Measurements from ENCODE around the gene SERPINB13. TPM values are rescaled to one million over a fixed set of nuclear protein-coding genes. Genes with fewer than 3 reads are reported as not detected.

SERPINB13 gene
- total RNA-seq, 2 experiments from 2014 or later: not detected

DNA sequence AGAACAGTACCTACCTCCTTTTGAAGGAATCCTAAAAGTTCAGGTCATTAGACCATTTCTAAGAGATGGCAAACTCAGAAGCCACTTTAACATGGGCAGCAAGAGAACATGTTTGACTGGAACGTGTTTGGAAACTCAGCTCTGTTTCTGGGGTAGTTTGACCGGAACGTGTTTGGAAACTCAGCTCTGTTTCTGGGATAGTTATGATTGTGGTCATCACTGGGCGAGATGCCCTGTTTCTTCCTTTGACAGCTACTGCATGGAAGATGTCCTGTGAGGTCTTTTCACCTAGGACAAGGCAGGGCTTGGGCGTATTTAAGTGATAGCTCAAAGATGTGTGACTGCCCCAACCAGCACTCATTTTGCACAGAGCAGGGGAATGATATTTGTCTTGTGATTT lies 19.9 kb upstream of the SERPINB13 start:
- Mint-ChIP-seq H3K27ac (no peak overlapping the region), H3K36me3 (ENCODE audit: low read depth) (no peaks in the 10 kb centered on the region)
- CTCF ChIA-PET: interaction anchor here (1.0 to 1.9 kb wide), 2 partner anchors 10 to 56 kb away, joined by 3 to 12 read pairs; no protein-coding TSS in a partner anchor

DNA sequence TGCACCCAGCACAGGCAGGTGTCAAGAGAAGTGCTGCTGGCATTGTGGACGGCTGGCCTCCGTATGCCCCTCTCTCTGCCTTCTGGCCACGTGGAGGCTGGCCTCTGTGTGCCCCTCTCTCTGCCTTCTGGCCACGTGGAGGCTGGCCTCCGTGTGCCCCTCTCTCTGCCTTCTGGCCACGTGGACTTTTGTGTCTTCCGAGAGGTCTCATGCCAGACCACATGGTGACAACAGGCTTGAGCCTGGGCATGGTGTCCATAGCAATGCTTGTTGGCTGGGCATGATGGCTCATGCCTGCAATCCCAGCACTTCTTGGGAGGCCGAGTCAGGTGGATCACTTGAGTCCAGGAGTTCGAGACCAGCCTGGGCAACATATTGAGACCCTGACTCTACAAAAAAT lies 19.3 kb upstream of the SERPINB13 start:
- no peak overlapping the region for H3K27ac Mint-ChIP-seq
- CTCF ChIA-PET: interaction anchor here (1.0 to 1.9 kb wide), 2 partner anchors 10 to 56 kb away, joined by 3 to 12 read pairs; no protein-coding TSS in a partner anchor
- H3K9me3 Mint-ChIP-seq: no peaks in the 10 kb centered on the region
- no peaks in the 10 kb centered on the region for H3K36me3 Mint-ChIP-seq (ENCODE audit: low read depth)
- H3K4me3 Mint-ChIP-seq: no peak overlapping the region
- no peak for DNase-seq
- POLR2A ChIA-PET: no interaction called here
- H3K27me3 Mint-ChIP-seq: peaks cover 38% of the 10 kb centered on the region
- H3K4me1 Mint-ChIP-seq: no peaks in the 10 kb centered on the region

More for the DNA sequence above, 19.9 kb upstream of the SERPINB13 start:
- H3K4me1 Mint-ChIP-seq: no peaks in the 10 kb centered on the region
- no peak for DNase-seq
- no peaks in the 10 kb centered on the region for H3K9me3 Mint-ChIP-seq
- POLR2A ChIA-PET: no interaction called here
- peaks cover 33% of the 10 kb centered on the region for H3K27me3 Mint-ChIP-seq
- no peak overlapping the region for H3K4me3 Mint-ChIP-seq

DNA sequence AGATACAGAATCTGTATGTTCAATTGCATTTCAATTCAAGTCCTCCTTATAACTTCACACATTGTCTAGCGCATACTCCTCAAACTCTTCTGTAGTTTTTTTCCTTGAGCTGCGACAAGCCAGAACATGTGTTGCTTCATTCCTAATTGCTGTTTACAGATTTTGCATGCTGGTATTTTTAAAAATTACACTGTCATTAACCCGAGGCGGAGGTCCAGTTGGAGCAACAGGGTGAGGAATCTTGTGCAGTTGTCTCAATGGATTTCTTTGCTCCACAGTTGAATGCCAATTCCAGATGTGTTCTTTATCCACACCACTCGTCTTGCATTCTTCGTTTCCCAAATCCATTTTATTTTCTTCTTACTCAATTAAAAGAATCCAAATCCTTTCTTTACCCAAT lies 16.4 kb upstream of the SERPINB13 start:
- Mint-ChIP-seq H3K27me3 (peaks cover 42% of the 10 kb centered on the region), H3K27ac (no peak overlapping the region), H3K4me3 (no peak overlapping the region), H3K4me1 (no peaks in the 10 kb centered on the region), H3K9me3 (no peaks in the 10 kb centered on the region), H3K36me3 (ENCODE audit: low read depth) (no peaks in the 10 kb centered on the region)
- CTCF ChIA-PET: interaction anchor here (0.7 to 1.8 kb wide), 2 partner anchors 21 to 52 kb away, joined by 4 read pairs; no protein-coding TSS in a partner anchor
- no peak for DNase-seq
- POLR2A ChIA-PET: no interaction called here

DNA sequence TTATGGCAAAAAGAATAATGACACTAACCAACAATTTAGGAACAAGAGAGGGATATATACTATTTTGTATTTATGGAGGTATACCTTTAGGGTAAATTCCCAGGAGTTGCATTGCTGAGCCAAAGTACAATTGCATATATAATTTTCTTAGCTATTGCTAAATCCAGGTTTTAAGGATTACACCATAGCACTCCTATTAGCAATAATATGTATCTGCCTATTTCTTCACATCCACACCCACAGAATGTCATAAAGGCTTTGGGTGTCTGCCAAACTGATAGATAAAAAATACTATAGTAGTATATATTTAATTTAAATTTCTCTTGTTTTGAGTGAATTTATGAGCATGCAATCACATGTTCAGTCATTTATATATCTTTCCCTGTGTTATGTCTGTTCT lies 11.5 kb upstream of the SERPINB13 start:
- H3K27ac Mint-ChIP-seq: no peak overlapping the region
- no peak overlapping the region for H3K4me3 Mint-ChIP-seq
- ChIA-PET CTCF (interaction anchor here (2.2 to 5.8 kb wide), 3 partner anchors 9 to 59 kb away, joined by 5 to 104 read pairs (median 12); no protein-coding TSS in a partner anchor), POLR2A (no interaction called here)
- no peaks in the 10 kb centered on the region for H3K9me3 Mint-ChIP-seq
- DNase-seq: no peak
- no peaks in the 10 kb centered on the region for H3K36me3 Mint-ChIP-seq (ENCODE audit: low read depth)
- H3K4me1 Mint-ChIP-seq: no peaks in the 10 kb centered on the region
- H3K27me3 Mint-ChIP-seq: peaks cover 32% of the 10 kb centered on the region

DNA sequence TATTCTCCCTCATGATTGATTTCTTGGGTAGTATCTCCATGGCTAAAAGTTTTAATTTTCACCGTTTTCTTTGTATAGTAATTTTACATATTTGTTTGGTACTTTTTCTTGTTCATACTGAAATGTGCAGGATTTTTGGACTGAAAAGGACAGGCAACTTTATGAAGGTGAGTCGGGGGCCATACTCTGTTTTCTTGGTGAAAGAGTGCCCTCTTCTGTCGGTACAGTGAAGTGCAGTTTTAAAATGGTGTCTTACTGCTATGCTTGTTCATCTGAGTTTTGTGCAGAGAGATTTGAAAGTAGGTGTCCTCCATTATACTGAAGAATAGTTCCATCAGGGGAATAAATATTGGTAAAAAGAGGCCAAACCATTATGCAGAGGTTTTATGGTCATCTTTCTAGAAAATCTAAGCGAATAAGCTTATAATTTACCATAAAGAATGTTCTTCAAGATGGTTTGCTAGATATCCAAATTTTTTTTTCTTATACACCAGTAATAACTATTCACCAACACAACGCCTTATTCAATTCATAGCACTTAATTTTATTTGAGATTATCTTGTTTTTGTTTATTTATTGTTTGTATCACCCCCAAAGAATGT lies 8.7 kb upstream of the SERPINB13 start:
- no peak overlapping the region for H3K27ac Mint-ChIP-seq
- no peak overlapping the region for H3K4me3 Mint-ChIP-seq
- DNase-seq: peak; percentile 22
- H3K9me3 Mint-ChIP-seq: no peaks in the 10 kb centered on the region
- H3K27me3 Mint-ChIP-seq: peaks cover 18% of the 10 kb centered on the region
- H3K36me3 Mint-ChIP-seq (ENCODE audit: low read depth): no peaks in the 10 kb centered on the region
- CTCF ChIA-PET: interaction anchor here (0.7 to 5.8 kb wide), 18 partner anchors 12 to 461 kb away, joined by 3 to 104 read pairs (median 4); partner anchors contain the start of gene SERPINB12
- POLR2A ChIA-PET: interaction anchor here (1.2 kb wide), 1 partner anchor 60 kb away, joined by 7 read pairs; no protein-coding TSS in a partner anchor
- no peaks in the 10 kb centered on the region for H3K4me1 Mint-ChIP-seq

DNA sequence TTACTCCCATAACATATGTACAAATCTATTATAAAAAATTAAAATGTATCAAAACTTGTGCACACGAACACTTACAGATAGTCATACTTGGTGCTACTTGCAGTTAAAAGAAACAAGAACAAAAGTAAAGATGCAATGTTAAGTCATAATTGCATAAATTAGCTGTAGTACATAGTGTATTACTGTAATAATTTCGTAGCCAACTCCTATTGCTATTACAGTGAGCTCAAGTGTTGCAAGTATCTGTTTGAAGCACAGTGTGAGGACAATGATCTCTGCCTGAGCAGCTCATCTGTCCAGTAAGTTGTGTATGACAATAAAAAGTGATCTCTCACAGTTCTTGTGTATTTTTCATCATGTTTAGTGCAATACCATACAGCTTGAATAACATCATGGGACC lies 7.5 kb upstream of the SERPINB13 start:
- Mint-ChIP-seq H3K36me3 (ENCODE audit: low read depth) (no peaks in the 10 kb centered on the region), H3K27ac (no peak overlapping the region), H3K9me3 (no peaks in the 10 kb centered on the region), H3K4me3 (no peak overlapping the region), H3K27me3 (peaks cover 15% of the 10 kb centered on the region), H3K4me1 (no peaks in the 10 kb centered on the region)
- ChIA-PET CTCF (interaction anchor here (0.6 to 5.8 kb wide), 6 partner anchors 13 to 92 kb away, joined by 3 to 104 read pairs (median 11); no protein-coding TSS in a partner anchor), POLR2A (no interaction called here)
- DNase-seq: no peak

DNA sequence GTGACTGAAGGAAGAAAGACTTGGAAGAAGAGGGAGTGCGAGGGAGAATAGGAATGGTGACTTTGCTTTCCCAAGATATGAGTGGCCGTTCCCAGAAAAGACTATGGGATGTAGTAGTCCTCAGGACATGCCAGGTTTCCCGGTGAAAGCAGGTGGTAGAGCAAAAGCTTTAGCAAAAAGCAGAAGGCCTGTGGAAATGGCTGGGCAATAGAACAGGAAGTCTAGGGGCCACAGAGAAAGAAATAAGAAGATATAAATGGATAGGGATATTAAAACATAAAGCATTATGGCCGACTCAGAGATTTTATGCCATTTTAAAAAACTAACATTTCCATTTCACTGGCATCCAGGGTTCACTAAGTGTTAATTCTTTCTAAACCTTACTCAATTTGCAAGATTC lies 1.2 kb upstream of the SERPINB13 start:
- Mint-ChIP-seq H3K4me1 (no peaks in the 10 kb centered on the region), H3K36me3 (ENCODE audit: low read depth) (no peaks in the 10 kb centered on the region), H3K9me3 (no peaks in the 10 kb centered on the region), H3K4me3 (no peak overlapping the region), H3K27ac (no peak overlapping the region), H3K27me3 (peaks cover 2% of the 10 kb centered on the region)
- POLR2A ChIA-PET: no interaction called here
- CTCF ChIA-PET: interaction anchor here (0.8 kb wide), 1 partner anchor 67 kb away, joined by 3 read pairs; no protein-coding TSS in a partner anchor
- no peak for DNase-seq

DNA sequence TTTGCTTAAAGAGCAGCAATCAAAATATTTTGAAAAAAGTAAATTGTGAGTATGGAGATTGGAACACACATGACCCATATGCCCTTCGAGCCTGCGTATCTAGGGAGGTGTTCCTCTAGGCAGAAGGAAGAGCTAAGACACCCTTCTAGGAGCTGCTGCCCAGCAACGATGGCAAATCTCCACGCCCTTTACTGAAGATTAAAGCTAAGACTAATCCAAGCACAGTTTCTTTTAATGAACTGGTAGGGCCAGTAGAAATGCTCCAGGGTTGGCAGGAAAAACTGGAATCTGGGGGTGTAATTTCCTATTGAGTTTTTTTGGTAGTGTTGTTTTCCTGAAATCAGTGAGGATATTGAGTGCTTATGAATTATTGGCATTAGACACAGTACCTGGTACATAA lies 712 bp upstream of the SERPINB13 start:
- no peaks in the 10 kb centered on the region for H3K36me3 Mint-ChIP-seq (ENCODE audit: low read depth)
- no peaks in the 10 kb centered on the region for H3K4me1 Mint-ChIP-seq
- ChIA-PET CTCF (no interaction called here), POLR2A (no interaction called here)
- DNase-seq: no peak
- no peak overlapping the region for H3K4me3 Mint-ChIP-seq
- H3K9me3 Mint-ChIP-seq: no peaks in the 10 kb centered on the region
- no peak overlapping the region for H3K27ac Mint-ChIP-seq
- peaks cover 2% of the 10 kb centered on the region for H3K27me3 Mint-ChIP-seq

DNA sequence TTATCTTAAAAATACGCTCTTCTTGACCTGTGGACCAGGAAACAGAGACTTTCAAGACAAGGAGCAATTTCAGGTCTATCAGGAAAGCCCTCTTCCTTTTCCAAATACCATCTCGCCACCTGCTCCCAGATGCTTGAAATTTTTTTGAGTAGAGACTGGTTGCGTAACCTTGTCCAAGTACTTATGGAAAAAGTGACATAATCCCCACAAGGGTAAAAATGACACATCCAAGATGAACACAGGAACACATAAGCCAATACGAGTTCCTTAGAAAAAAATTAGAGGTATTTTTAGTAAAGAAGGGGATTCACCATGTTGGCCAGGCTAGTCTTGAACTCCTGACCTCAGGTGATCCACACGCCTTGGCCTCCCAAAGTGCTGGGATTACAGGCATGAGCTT lies 1.8 kb downstream of the SERPINB13 start:
- no peak for DNase-seq
- Mint-ChIP-seq H3K9me3 (no peaks in the 10 kb centered on the region), H3K27me3 (peaks cover 3% of the 10 kb centered on the region), H3K36me3 (ENCODE audit: low read depth) (no peaks in the 10 kb centered on the region), H3K4me3 (no peak overlapping the region), H3K4me1 (no peaks in the 10 kb centered on the region), H3K27ac (no peak overlapping the region)
- ChIA-PET POLR2A (no interaction called here), CTCF (no interaction called here)

DNA sequence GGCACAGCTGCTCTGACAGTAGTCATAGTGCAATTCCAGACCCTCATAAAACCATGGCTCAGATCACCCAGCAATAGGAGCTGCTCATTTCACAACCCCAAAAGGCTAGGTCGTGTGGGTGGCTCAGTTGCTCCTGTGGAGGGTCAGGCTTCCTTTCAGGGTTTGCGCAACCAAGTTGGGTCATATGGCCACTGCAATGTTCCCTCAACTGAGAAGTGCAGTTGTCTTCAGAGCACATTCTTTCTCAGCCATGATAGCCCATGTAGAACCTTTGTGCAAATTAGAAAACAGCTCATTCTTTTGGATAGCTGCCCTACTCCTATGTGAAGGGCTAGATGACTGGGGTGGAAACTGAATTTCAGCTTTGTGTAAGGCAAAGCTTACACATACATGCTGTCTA lies 3.2 kb downstream of the SERPINB13 start:
- no peak overlapping the region for H3K27ac Mint-ChIP-seq
- CTCF ChIA-PET: interaction anchor here (1.0 kb wide), 1 partner anchor 12 kb away, joined by 4 read pairs; no protein-coding TSS in a partner anchor
- no peaks in the 10 kb centered on the region for H3K9me3 Mint-ChIP-seq
- peaks cover 3% of the 10 kb centered on the region for H3K27me3 Mint-ChIP-seq
- no peaks in the 10 kb centered on the region for H3K4me1 Mint-ChIP-seq
- POLR2A ChIA-PET: no interaction called here
- H3K4me3 Mint-ChIP-seq: no peak overlapping the region
- no peaks in the 10 kb centered on the region for H3K36me3 Mint-ChIP-seq (ENCODE audit: low read depth)
- DNase-seq: no peak

DNA sequence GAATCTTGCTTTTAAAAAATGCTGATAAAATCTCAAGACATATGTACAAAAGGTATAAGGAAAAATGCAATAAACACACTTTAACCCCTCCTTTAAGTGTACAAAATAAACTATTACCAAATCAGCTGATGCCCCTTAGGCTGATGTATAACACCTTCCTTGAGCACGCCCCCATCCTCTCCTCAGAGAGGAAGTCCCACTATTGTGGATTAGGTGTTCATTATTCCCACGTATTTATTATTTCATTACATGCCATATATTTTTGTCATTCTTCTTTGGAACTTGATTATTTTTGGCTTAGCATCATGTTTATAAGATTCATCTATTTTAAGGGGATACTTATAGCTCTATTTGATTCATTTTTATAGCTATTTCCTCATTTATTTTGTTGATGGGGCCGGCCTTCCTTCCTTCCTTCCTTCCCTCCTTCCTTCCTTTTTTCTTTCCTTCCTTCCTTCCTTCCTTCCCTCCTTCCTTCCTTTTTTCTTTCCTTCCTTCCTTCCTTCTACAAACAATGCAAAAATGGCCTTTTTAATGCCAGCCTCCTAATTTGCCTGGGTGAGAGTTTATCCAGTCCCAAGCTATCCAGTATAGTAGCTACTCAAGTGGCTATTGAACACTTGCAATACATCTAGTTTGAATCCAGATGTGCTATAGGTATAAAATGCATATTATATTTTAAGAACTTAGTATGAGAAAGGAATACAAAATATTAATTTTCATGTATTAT lies 4.0 kb downstream of the SERPINB13 start:
- H3K27me3 Mint-ChIP-seq: peaks cover 3% of the 10 kb centered on the region
- H3K36me3 Mint-ChIP-seq (ENCODE audit: low read depth): no peaks in the 10 kb centered on the region
- no peaks in the 10 kb centered on the region for H3K4me1 Mint-ChIP-seq
- H3K4me3 Mint-ChIP-seq: no peak overlapping the region
- ChIA-PET POLR2A (no interaction called here), CTCF (interaction anchor here (1.0 kb wide), 1 partner anchor 13 kb away, joined by 4 read pairs; no protein-coding TSS in a partner anchor)
- H3K27ac Mint-ChIP-seq: no peak overlapping the region
- DNase-seq: no peak
- H3K9me3 Mint-ChIP-seq: no peaks in the 10 kb centered on the region

DNA sequence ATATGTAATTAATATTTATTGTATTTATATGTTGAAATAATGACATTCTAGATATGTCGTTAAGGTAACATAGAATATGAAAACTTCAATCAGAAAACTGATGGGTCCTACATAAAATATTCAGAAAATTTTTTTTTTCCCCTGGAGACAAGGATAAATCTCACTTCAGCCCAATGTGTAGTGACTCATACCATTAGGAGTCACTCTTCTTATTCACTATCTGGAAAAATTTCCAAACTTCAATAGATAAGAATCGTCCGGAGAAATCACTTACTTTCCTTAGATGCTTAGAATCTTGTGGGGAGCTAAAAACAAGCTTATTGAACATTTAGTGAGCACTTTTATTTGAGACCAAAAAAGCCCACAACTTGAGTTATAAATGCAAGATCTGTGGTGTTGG lies 4.6 kb downstream of the SERPINB13 start:
- no peak for DNase-seq
- Mint-ChIP-seq H3K27ac (no peak overlapping the region), H3K9me3 (no peaks in the 10 kb centered on the region), H3K4me1 (no peaks in the 10 kb centered on the region), H3K27me3 (peaks cover 3% of the 10 kb centered on the region), H3K4me3 (no peak overlapping the region), H3K36me3 (ENCODE audit: low read depth) (no peaks in the 10 kb centered on the region)
- CTCF ChIA-PET: interaction anchor here (0.6 kb wide), 1 partner anchor 21 kb away, joined by 4 read pairs; no protein-coding TSS in a partner anchor
- POLR2A ChIA-PET: no interaction called here

DNA sequence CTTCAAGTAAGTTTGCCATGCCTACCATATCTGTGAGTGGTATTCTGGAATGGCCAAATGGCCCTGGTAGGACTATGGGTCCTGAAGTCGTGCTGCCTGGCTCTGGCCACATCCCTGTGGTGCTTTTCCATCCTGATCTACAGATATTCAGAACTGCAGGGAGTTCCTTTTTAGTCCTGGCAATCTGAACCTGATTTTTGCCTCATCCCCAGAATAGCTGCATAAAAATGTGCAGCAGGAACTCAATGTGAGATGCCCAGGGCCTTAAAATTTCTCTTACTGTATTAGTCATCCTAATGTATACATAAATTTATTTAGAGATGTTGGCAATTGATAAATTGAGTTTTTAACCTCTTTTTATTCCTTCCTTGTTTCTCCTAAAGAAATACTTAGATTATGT lies 5.3 kb downstream of the SERPINB13 start:
- ChIA-PET POLR2A (no interaction called here), CTCF (interaction anchor here (0.6 kb wide), 1 partner anchor 21 kb away, joined by 4 read pairs; no protein-coding TSS in a partner anchor)
- no peaks in the 10 kb centered on the region for H3K9me3 Mint-ChIP-seq
- H3K4me3 Mint-ChIP-seq: no peak overlapping the region
- DNase-seq: no peak
- peaks cover 3% of the 10 kb centered on the region for H3K27me3 Mint-ChIP-seq
- no peaks in the 10 kb centered on the region for H3K4me1 Mint-ChIP-seq
- H3K27ac Mint-ChIP-seq: no peak overlapping the region
- H3K36me3 Mint-ChIP-seq (ENCODE audit: low read depth): no peaks in the 10 kb centered on the region

Data from activated CD4-positive, alpha-beta memory T cell treated with anti-CD3 and anti-CD28 coated beads, Interleukin-2, amount 10 ng/mL, durations not matched to agents 7 days and 5 days (primary cell).